SK-N-SH treated with all-trans-retinoic acid at 6 μM for 48 hours (cell line): ENCODE measurements around the gene OPRM1.

Source experiments
- ATAC-seq: fragments of 200-7000 bp; cut with Tn5 transposase; 3 replicates; pipeline ENCODE4 v1.9.1; 2020; ENCODE audit warnings: mild to moderate bottlenecking, moderate library complexity
- ARNTL ChIP-seq: fragments of 450-650 bp; formaldehyde crosslinking; IDR thresholded peaks from 2 replicates; pipeline ENCODE4 v1.5.0; 2020; ENCODE audit warnings: low read depth, mild to moderate bottlenecking, moderate library complexity, borderline replicate concordance
- BACH2 ChIP-seq: fragments of 250-450 bp; sonication (Bioruptor Pico); IDR thresholded peaks from 2 replicates; pipeline ENCODE4 v1.9.0; 2021; ENCODE audit warnings: mild to moderate bottlenecking, borderline replicate concordance
- CSDC2 ChIP-seq: fragments of 250-450 bp; sonication (Bioruptor Pico); IDR thresholded peaks from 2 replicates; pipeline ENCODE4 v1.5.0; 2020; ENCODE audit warnings: mild to moderate bottlenecking, moderate library complexity
- GLIS3 ChIP-seq: fragments of 250-450 bp; sonication (Bioruptor Pico); IDR thresholded peaks from 2 replicates; pipeline ENCODE4 v1.5.0; 2020; ENCODE audit warnings: mild to moderate bottlenecking, moderate library complexity
- ISL1 ChIP-seq: fragments of 250-450 bp; sonication (Bioruptor Pico); IDR thresholded peaks from 2 replicates; pipeline ENCODE4 v2.1.2; 2022; ENCODE audit warnings: mild to moderate bottlenecking, moderate library complexity
- OSR1 ChIP-seq: fragments of 250-450 bp; sonication (Bioruptor Pico); IDR thresholded peaks from 2 replicates; pipeline ENCODE4 v1.8.0; 2022; ENCODE audit warnings: moderate library complexity, mild to moderate bottlenecking, inconsistent platforms
- PPARA ChIP-seq: fragments of 250-450 bp; sonication (Bioruptor Pico); IDR thresholded peaks from 2 replicates; pipeline ENCODE4 v1.5.0; 2020; ENCODE audit warnings: mild to moderate bottlenecking, borderline replicate concordance
- SNAI2 ChIP-seq: fragments of 250-450 bp; sonication (Bioruptor Pico); IDR thresholded peaks from 2 replicates; pipeline ENCODE4 v1.5.0; 2020; ENCODE audit warnings: mild to moderate bottlenecking, moderate library complexity
- TCF4 ChIP-seq: fragments of 250-450 bp; sonication (Bioruptor Pico); IDR thresholded peaks from 2 replicates; pipeline ENCODE4 v1.8.0; 2021; ENCODE audit warnings: mild to moderate bottlenecking, moderate library complexity, borderline replicate concordance
- TOX ChIP-seq: fragments of 250-450 bp; sonication (Bioruptor Pico); IDR thresholded peaks from 2 replicates; pipeline ENCODE4 v1.8.0; 2021; ENCODE audit warnings: mild to moderate bottlenecking, moderate library complexity, borderline replicate concordance
- ZC3H10 ChIP-seq: fragments of 250-450 bp; sonication (Bioruptor Pico); IDR thresholded peaks from 2 replicates; pipeline ENCODE4 v1.5.1; 2021; ENCODE audit warnings: mild to moderate bottlenecking, moderate library complexity
- ZFP3 ChIP-seq: fragments of 250-450 bp; sonication (Bioruptor Pico); IDR thresholded peaks from 2 replicates; pipeline ENCODE4 v1.5.0; 2020; ENCODE audit warnings: mild to moderate bottlenecking, moderate library complexity
- ZFP30 ChIP-seq: fragments of 450-650 bp; formaldehyde crosslinking; IDR thresholded peaks from 2 replicates; pipeline ENCODE4 v1.5.0; 2022; ENCODE audit warnings: mild to moderate bottlenecking, moderate library complexity
- ZNF70 ChIP-seq: fragments of 450-650 bp; formaldehyde crosslinking; IDR thresholded peaks from 2 replicates; pipeline ENCODE4 v1.5.0; 2020; ENCODE audit warnings: mild to moderate bottlenecking, moderate library complexity
- ZNF8 ChIP-seq: fragments of 450-650 bp; formaldehyde crosslinking; IDR thresholded peaks from 2 replicates; pipeline ENCODE4 v1.5.0; 2020; ENCODE audit warnings: mild to moderate bottlenecking, moderate library complexity
- TF ChIP-seq, protein P1 (sequence below): fragments of 250-450 bp; sonication (Bioruptor Pico); IDR thresholded peaks from 2 replicates; pipeline ENCODE4 v1.5.1; 2020; ENCODE audit warnings: low read depth, mild to moderate bottlenecking, moderate library complexity
- TF ChIP-seq, protein P2 (sequence below): fragments of 250-450 bp; sonication (Bioruptor Pico); IDR thresholded peaks from 2 replicates; pipeline ENCODE4 v1.5.1; 2021; ENCODE audit warnings: mild to moderate bottlenecking, moderate library complexity
- TF ChIP-seq, protein P3 (sequence below): fragments of 250-450 bp; sonication (Bioruptor Pico); IDR thresholded peaks from 2 replicates; pipeline ENCODE4 v1.5.0; 2020; ENCODE audit warnings: mild to moderate bottlenecking, moderate library complexity
- TF ChIP-seq, protein P4 (sequence below): fragments of 250-450 bp; sonication (Bioruptor Pico); IDR thresholded peaks from 2 replicates; pipeline ENCODE4 v1.8.0; 2020; ENCODE audit warnings: mild to moderate bottlenecking, moderate library complexity, borderline replicate concordance
- TF ChIP-seq, protein P5 (sequence below): fragments of 250-450 bp; sonication (Bioruptor Pico); IDR thresholded peaks from 2 replicates; pipeline ENCODE4 v1.8.0; 2021; ENCODE audit warnings: low read depth, mild to moderate bottlenecking, moderate library complexity, borderline replicate concordance

The OPRM1 gene

DNA sequence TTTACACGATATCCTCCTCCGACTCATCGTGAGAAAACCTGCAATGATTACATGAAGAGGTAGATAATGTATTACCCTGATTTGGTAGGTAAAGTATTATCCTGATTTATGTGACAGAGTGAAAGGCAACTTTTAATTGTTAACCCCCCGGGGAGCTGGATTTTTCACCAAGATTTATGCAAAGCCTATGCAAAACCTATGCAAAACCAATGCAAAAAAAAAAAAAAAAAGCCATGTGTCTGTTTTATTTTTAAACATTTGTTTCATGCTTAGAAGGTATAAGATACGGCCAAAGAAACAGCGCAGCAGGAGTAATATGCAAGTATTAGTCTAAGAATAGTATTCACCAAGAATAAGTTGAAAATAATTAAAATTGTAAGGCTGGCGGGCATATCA, 207.7 kb downstream of the OPRM1 start (continued):
- TF ChIP-seq, protein P1, sequence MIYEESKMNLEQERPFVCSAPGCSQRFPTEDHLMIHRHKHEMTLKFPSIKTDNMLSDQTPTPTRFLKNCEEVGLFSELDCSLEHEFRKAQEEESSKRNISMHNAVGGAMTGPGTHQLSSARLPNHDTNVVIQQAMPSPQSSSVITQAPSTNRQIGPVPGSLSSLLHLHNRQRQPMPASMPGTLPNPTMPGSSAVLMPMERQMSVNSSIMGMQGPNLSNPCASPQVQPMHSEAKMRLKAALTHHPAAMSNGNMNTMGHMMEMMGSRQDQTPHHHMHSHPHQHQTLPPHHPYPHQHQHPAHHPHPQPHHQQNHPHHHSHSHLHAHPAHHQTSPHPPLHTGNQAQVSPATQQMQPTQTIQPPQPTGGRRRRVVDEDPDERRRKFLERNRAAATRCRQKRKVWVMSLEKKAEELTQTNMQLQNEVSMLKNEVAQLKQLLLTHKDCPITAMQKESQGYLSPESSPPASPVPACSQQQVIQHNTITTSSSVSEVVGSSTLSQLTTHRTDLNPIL (CRISPR knock-in tag) = no peak
- TF ChIP-seq, all 23 proteins: peak for 0

DNA sequence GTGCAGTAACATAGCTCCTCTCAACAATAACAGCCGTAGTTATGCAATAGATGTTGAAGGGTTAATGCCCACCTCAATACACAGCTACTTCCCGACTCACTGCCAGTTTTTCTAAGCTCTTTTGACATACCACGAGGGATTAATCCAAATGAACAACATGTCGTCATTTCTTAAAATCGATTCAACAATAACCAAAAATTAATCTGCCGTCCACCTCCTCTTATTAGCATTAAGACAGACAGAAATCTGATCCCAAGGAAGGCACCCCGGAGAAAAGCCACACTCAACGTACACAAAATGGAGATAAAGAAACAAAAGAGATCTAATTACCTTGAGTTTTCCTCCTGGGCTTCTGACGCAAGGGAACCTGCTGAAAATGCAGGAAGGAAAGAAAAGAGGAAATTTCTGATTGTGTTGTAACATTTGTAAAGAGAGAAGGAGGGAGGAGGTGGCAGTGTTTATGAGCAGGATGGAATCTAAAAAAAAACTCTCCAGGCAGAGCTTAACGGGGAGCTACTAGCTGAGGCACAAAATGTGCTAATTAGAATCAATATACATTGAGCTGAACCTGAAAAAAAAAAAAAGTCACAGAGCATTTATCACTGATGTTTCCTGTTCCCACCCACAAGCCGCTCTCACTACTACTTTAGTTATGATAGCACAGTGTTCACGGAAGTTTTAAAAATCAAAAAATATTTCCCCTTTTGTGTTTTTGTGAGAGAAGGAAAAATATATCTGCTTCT, 208.2 kb downstream of the OPRM1 start:
- TF ChIP-seq BACH2 (CRISPR knock-in tag) (no peak), ZFP3 (no peak), TCF4 (no peak), SNAI2 (CRISPR knock-in tag) (no peak), ISL1 (no peak), TOX (no peak), CSDC2 (CRISPR knock-in tag) (no peak), ARNTL (CRISPR knock-in tag) (no peak), ZFP30 (CRISPR knock-in tag) (no peak), ZNF8 (CRISPR knock-in tag) (no peak), ZNF70 (CRISPR knock-in tag) (no peak), OSR1 (CRISPR knock-in tag) (no peak), GLIS3 (CRISPR knock-in tag) (no peak), ZC3H10 (CRISPR knock-in tag) (no peak), PPARA (CRISPR knock-in tag) (no peak)
- TF ChIP-seq, protein P2, sequence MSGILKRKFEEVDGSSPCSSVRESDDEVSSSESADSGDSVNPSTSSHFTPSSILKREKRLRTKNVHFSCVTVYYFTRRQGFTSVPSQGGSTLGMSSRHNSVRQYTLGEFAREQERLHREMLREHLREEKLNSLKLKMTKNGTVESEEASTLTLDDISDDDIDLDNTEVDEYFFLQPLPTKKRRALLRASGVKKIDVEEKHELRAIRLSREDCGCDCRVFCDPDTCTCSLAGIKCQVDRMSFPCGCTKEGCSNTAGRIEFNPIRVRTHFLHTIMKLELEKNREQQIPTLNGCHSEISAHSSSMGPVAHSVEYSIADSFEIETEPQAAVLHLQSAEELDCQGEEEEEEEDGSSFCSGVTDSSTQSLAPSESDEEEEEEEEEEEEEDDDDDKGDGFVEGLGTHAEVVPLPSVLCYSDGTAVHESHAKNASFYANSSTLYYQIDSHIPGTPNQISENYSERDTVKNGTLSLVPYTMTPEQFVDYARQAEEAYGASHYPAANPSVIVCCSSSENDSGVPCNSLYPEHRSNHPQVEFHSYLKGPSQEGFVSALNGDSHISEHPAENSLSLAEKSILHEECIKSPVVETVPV (CRISPR knock-in tag) = no peak
- TF ChIP-seq, protein P3, sequence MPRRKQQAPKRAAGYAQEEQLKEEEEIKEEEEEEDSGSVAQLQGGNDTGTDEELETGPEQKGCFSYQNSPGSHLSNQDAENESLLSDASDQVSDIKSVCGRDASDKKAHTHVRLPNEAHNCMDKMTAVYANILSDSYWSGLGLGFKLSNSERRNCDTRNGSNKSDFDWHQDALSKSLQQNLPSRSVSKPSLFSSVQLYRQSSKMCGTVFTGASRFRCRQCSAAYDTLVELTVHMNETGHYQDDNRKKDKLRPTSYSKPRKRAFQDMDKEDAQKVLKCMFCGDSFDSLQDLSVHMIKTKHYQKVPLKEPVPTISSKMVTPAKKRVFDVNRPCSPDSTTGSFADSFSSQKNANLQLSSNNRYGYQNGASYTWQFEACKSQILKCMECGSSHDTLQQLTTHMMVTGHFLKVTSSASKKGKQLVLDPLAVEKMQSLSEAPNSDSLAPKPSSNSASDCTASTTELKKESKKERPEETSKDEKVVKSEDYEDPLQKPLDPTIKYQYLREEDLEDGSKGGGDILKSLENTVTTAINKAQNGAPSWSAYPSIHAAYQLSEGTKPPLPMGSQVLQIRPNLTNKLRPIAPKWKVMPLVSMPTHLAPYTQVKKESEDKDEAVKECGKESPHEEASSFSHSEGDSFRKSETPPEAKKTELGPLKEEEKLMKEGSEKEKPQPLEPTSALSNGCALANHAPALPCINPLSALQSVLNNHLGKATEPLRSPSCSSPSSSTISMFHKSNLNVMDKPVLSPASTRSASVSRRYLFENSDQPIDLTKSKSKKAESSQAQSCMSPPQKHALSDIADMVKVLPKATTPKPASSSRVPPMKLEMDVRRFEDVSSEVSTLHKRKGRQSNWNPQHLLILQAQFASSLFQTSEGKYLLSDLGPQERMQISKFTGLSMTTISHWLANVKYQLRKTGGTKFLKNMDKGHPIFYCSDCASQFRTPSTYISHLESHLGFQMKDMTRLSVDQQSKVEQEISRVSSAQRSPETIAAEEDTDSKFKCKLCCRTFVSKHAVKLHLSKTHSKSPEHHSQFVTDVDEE (CRISPR knock-in tag) = no peak
- TF ChIP-seq, protein P4, sequence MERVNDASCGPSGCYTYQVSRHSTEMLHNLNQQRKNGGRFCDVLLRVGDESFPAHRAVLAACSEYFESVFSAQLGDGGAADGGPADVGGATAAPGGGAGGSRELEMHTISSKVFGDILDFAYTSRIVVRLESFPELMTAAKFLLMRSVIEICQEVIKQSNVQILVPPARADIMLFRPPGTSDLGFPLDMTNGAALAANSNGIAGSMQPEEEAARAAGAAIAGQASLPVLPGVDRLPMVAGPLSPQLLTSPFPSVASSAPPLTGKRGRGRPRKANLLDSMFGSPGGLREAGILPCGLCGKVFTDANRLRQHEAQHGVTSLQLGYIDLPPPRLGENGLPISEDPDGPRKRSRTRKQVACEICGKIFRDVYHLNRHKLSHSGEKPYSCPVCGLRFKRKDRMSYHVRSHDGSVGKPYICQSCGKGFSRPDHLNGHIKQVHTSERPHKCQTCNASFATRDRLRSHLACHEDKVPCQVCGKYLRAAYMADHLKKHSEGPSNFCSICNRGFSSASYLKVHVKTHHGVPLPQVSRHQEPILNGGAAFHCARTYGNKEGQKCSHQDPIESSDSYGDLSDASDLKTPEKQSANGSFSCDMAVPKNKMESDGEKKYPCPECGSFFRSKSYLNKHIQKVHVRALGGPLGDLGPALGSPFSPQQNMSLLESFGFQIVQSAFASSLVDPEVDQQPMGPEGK (CRISPR knock-in tag) = no peak
- TF ChIP-seq, protein P5, sequence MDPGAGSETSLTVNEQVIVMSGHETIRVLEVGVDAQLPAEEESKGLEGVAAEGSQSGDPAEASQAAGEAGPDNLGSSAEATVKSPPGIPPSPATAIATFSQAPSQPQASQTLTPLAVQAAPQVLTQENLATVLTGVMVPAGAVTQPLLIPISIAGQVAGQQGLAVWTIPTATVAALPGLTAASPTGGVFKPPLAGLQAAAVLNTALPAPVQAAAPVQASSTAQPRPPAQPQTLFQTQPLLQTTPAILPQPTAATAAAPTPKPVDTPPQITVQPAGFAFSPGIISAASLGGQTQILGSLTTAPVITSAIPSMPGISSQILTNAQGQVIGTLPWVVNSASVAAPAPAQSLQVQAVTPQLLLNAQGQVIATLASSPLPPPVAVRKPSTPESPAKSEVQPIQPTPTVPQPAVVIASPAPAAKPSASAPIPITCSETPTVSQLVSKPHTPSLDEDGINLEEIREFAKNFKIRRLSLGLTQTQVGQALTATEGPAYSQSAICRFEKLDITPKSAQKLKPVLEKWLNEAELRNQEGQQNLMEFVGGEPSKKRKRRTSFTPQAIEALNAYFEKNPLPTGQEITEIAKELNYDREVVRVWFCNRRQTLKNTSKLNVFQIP (CRISPR knock-in tag) = no peak
- TF ChIP-seq, protein P1 (CRISPR knock-in tag) = no peak
- ATAC-seq = no peak
